Epithelial cell of proximal tubule (primary cell): ENCODE results near the gene PRRC1. TPM values are rescaled to one million over a fixed set of nuclear protein-coding genes. Genes with fewer than 3 reads are reported as not detected.

ENCODE experiments used
- DNase-seq: peaks from one replicate; pipeline ENCODE4 v3.0.0-alpha.2; 2011; ENCODE audit warnings: low read depth
- H3K4me3 ChIP-seq: 2 replicates; pipeline ENCODE4 v1.5.1; 2011; ENCODE audit warnings: low read depth, mild to moderate bottlenecking, low read length
- total RNA-seq: library from RNA; depleted of rRNA; stranded (reverse); fragments of >200 nt; gene quantifications from 2 replicates; pipeline ENCODE4 v1.2.3, GENCODE V29; 2015
- TF ChIP-seq, protein P1 (sequence below): conservative IDR thresholded peaks from 2 replicates; pipeline ENCODE4 v1.5.1; 2012; ENCODE audit warnings: low read depth, mild to moderate bottlenecking, low read length

The PRRC1 gene
- total RNA-seq, 1 donor from 2014 or later = 33.3 TPM

DNA sequence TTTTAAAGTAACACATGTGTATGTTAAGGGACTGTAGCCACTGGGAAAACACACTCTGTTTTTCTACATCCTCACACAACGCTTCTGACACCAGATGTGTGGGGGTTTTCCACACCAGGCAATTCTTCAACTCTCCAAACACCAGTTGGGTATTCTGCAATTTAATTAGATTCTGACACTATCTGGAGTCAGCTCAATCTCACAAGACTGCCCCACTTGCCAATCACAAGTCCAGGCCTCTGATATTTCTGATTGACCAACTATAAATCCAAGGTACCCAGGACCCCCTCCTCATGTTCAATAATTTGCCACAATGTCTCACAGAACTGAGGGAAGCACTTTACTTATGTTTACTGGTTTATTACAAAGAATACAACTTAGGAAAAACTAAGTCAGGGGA, 70.9 kb downstream of the PRRC1 start:
- no peak overlapping the region for H3K4me3 ChIP-seq
- no peak for DNase-seq
- TF ChIP-seq, protein P1, sequence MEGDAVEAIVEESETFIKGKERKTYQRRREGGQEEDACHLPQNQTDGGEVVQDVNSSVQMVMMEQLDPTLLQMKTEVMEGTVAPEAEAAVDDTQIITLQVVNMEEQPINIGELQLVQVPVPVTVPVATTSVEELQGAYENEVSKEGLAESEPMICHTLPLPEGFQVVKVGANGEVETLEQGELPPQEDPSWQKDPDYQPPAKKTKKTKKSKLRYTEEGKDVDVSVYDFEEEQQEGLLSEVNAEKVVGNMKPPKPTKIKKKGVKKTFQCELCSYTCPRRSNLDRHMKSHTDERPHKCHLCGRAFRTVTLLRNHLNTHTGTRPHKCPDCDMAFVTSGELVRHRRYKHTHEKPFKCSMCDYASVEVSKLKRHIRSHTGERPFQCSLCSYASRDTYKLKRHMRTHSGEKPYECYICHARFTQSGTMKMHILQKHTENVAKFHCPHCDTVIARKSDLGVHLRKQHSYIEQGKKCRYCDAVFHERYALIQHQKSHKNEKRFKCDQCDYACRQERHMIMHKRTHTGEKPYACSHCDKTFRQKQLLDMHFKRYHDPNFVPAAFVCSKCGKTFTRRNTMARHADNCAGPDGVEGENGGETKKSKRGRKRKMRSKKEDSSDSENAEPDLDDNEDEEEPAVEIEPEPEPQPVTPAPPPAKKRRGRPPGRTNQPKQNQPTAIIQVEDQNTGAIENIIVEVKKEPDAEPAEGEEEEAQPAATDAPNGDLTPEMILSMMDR = no peak

DNA sequence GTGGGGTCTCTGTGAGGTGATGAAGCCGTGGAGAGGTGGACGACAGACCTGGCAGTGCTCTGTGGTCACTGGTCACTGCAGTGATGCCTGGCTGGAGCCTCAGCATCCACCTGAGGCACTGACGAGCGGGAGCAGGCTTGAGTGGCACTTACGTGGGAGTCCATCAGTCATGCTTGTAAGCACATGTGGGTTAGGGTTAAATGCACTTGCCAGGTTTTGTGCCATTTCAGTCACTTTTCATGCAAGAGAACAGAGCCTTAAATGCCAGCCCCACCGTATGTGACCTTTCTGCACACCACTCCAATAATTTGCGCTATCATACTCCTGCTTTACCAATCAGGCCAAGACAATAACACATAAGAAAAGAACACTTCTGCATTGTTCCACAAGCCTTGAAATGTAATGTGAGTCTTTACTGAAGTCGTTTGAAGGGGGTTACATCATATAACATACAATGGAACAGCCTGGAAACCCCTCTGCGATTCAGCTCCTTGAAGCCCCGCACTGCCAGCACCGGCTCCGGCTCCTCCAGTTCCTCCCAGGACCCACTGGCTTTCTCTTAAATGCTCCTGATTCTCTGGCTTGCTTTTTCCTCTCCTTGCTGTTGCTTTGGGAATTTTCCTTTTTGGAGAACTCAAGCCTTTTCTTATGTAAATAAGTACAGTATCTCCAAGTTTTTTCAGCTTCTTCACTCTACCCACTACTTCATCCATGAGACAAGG, 72.0 kb downstream of the PRRC1 start:
- TF ChIP-seq, protein P1 = no peak
- DNase-seq = no peak
- H3K4me3 ChIP-seq = no peak overlapping the region

DNA sequence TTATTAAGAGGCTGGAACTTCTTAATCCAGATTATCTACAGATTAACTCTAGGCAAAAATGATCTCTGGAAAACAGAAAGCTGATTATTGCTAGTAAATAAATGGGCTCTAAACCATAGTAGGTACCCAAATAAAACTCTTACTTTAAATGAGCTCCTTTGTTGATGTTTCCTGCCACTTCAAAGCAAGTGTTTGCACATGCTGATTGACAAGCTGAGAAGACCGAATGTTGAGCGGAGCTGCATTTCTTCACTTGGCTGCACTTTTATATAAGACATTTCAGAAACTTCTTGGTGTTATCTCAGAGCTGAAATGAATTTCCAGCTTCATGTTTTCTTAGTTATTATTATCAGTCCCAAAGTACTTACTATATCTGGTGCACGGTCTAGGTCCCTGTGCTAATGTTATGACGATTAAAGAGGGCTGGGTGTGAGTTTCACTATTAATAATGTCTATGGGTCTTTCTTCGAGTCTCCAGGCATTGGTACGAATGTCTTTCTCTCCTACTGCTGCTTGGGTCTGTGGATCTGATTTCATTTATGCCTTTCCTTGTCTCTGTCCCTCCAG, 72.8 kb downstream of the PRRC1 start:
- H3K4me3 ChIP-seq = no peak overlapping the region
- DNase-seq = no peak
- TF ChIP-seq, protein P1 = no peak

DNA sequence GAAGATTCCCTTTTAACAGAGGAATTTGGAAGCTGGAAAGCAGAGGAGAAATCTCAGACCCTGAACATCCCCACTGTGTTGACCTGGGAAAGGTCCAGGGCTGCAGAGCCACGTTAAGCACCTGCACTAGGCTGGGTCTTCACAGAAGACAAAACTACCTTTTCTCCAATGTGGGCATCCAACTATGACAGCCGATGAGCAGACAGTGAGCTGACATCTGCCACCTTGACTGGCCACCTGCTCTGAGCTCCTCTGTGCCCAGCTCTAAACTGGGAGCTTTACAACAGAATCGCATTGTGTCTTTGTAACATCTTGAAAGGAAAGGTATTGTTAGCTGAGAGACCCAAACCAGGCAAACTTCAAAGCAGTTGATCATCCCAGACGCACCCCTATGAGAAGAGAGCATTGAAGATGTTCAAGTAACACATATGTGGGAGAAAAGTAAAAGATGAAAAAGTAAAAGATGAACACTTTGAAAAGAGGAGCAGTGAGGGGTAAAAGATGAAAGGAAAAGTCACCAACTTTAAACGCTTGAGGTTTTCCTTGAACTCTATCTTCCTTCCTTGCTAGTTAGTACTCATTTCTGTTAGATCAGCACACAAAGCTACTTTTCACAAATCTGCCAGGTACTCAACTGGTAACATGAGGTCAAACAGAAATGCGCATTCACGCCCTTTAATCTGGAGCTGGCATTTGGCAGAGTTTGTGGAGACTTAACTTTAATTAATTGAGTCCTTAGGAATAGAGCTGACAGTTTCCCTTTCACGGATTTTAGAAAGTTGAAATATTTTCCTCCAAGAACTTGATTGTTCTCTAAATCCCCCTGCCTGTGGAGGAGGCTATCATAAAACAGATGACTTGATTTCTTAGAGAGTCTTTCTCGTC, 78.3 kb downstream of the PRRC1 start:
- no peak for DNase-seq
- no peak overlapping the region for H3K4me3 ChIP-seq

DNA sequence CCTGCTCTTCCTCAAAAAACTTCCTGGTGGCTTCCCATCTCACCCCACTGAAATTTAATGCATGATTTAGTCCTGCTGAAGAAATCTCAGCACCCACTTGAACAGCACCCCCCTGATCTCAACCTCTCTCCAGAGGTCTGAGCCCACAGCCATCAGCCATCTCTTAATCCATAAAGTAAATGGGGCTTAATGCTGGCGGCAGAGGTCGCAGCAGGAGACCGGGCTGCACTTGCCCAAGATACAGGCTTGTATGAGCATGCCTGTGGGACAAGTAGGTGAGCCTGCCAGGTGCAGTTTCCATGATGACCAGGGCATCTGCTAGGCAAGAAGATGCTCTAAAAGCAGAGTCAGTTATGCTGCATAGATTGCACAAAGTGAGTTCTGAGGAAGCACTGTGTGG, 79.1 kb downstream of the PRRC1 start:
- no peak for DNase-seq
- H3K4me3 ChIP-seq = no peak overlapping the region
- TF ChIP-seq, protein P1 = no peak

More for the DNA sequence above, 78.3 kb downstream of the PRRC1 start:
- TF ChIP-seq, protein P1 = no peak

DNA sequence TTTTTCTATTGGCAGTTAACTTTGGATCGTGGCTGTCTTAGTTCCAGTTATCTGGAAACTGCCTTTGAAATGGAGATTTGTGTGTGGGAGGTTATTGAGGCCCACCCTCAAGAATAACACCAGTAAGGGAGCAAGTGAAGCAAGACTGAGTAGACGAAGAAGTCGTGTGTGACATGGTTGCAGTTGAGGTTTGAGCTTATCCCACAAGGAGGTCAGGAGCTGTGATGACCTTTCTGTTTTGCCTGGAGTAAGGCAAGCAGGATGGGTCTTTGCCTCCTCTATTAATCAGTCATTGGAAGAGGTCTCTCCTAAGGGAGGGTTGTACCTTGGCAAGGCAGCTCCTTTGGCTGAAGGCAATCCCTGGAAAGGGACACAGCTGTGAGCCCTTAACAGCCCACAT, 81.9 kb downstream of the PRRC1 start:
- DNase-seq = no peak
- TF ChIP-seq, protein P1 = no peak

More for the DNA sequence above, 81.9 kb downstream of the PRRC1 start:
- no peak overlapping the region for H3K4me3 ChIP-seq
